NCI-H146 treated with DMSO at 0.1 percent for 48 hours (cell line): Measurements from ENCODE around the gene PTMA.
A peak's percentile ranks its signal among the peaks of the same experiment; 100 is the strongest.
"Not testable (repeated sequence)": the region's sequence is repeated elsewhere in the genome, so short reads cannot be mapped to it uniquely, and the experiment has no call there.

Experiments
- DNase-seq: peaks from one replicate; lab custom pipeline; 2025; ENCODE audit not compliant: unreplicated experiment; lab: John Stamatoyannopoulos, UW

The PTMA gene, protein sequence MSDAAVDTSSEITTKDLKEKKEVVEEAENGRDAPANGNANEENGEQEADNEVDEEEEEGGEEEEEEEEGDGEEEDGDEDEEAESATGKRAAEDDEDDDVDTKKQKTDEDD

DNA sequence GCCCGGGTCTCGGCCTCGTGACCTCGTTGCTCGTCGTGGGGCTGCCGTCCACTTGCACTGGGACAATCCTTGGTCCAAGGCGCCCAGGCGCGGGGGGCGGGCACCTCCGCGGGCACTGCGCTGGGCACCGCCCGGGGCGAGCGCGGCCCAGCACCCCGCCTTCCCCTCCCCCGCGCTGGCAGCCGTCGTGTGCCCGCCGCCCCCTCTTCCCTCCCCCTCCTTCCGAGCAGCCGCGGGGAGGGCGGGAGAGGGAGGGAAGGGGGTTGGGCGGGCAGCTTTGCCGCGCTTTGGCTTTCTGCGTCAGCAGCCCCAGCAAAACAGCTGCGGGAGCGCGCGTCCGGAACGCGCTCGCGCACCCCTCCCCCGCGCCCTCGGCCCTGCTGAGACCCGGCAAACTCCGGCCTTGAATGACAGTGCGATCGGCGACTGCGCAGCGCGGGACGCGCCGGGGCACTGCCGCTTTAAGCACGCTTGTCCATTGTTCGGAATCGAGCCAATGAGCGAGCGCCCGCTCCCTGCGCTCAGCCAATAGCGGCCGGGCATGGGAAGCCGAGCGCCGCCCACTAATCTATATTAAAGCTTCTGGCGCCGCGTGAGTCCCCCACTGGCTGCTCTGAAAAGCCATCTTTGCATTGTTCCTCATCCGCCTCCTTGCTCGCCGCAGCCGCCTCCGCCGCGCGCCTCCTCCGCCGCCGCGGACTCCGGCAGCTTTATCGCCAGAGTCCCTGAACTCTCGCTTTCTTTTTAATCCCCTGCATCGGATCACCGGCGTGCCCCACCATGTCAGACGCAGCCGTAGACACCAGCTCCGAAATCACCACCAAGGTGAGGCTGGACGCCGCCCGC, at the start of gene PTMA:
TSS of gene PTMA (plus strand) at position 599 of the 846 bp plus-strand sequence. CDS start at position 781, 182 bp downstream.
- DNase-seq: peak; percentile 93

GRCh38 chr2:231660073-231660472, 48.3 kb upstream of the PTMA start:
- not testable (repeated sequence) for DNase-seq

DNA sequence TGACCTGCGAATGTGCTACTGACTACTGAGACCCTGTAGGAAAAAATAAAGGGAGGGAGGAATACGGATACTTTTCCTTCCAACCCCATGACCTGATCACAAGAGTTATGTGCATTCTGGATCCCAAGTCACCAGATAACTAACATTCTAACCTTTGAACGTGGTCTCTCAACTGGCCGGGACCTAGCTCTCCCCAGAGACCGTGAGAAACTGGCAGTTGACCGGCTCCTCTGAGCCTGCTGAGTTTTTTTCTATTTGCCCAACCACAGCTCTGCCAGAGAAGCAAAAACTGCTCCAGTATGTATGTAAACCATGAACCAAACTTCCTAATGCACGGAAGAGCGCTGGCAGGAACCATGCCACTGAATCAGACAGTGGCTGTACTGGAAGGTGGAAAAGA, 47.5 kb upstream of the PTMA start:
- no peak for DNase-seq

DNA sequence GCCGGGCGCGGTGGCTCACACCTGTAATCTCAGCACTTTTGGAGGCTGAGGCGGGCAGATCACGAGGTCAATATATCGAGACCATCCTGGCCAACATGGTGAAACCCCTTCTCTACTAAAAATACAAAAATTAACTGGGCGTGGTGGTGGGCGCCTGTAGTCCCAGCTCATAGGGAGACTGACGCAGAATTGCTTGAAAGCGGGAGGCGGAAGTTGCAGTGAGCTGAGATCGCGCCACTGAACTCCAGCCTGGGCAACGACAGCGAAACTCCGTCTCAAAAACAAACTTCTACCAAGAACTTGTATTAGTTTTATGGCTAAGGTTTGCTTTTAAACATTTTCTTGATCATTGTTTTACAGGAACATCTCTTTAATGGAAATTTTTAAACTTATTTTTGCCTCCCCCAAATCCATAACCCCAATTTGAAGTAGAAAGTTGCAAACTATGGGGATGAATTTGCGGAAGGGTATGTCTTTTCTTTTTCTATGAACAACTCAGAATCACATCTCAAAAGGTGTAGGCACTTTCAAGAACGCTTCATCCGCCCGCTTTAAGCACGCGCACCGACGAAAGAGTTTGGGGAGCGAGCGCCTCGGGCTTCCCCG, 46.8 kb upstream of the PTMA start:
- no peak for DNase-seq

DNA sequence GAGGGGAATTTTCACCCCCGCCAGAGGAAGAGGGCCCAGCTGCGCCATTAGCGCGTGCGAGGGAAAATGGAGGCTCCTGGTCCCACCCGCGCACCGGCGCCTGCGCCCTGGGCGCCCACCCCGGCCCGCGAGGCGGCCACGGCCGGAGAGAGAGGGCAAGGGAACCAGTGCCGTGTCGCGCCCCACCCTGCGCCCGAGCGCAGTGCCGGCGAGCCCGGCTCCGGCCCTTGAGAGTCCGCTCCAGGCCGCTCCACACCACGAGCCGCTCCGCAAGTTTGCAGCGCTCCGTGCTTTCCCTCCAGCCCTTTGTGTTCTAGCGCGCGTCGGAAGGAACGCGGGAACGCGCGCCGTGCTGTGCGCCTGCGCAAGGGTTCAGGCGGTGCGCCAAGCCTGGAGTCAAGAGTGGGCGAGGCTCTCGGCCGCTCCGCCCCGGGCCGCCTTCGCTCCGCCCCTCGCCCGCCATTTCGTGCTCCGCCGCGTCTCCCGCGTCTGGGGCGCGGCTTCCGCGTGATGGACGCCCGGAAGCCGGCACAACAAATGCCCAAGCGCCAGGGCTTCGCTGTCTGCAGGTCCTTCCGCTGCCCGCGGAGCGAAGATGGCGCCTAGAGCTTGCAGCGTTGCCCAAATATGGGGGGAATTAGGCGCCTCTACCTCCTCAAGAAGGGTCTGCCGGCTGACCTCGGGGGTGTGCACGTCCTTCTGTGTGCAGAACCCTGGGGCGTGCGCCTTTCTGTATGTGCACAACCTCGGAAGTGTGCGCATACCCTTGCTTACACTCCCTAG, 46.1 kb upstream of the PTMA start:
- DNase-seq: peak; percentile 87

GRCh38 chr2:231662811-231663457, 45.4 kb upstream of the PTMA start:
- no peak for DNase-seq

DNA sequence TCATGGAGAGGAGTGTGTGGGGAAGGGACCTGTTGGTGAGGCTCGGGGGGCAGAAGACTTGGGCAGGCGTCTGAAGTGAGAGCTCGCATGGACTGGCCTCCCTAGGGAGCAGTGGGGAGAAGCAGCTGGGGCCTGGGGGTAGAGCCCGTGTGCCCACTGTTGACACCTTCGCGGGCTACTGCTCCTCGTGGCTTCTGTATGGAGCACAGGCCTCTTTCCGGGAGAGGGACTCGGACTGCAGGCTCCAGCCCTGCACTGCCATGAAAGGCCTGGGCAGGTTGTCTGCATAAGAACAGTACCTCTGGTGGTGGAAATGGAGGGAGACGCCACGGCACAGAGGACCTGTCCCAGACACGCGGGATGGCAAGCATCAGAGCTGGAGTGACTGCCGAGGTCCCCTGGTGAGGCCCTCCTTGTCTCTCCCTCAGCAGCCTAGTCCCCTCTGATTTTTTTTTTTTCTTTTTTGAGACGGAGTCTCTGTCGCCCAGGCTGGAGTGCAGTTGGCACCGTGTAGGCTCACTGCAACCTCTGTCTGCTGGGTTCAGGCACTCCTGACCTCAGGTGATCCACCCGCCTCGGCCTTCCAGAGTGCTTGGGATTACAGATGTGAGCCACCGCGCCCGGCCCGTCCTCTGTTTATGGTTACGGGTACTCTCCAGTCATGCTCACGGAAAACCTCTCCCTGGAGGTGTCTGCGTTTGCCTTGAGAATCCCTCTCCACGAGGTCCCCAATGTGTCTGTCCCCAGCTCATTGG, 44.7 kb upstream of the PTMA start:
- DNase-seq: no peak

GRCh38 chr2:231664727-231665126, 43.6 kb upstream of the PTMA start:
- DNase-seq: no peak

- no peak for DNase-seq
These were observed 42.8 kb upstream of the PTMA start for GRCh38 chr2:231665245-231666170.

DNA sequence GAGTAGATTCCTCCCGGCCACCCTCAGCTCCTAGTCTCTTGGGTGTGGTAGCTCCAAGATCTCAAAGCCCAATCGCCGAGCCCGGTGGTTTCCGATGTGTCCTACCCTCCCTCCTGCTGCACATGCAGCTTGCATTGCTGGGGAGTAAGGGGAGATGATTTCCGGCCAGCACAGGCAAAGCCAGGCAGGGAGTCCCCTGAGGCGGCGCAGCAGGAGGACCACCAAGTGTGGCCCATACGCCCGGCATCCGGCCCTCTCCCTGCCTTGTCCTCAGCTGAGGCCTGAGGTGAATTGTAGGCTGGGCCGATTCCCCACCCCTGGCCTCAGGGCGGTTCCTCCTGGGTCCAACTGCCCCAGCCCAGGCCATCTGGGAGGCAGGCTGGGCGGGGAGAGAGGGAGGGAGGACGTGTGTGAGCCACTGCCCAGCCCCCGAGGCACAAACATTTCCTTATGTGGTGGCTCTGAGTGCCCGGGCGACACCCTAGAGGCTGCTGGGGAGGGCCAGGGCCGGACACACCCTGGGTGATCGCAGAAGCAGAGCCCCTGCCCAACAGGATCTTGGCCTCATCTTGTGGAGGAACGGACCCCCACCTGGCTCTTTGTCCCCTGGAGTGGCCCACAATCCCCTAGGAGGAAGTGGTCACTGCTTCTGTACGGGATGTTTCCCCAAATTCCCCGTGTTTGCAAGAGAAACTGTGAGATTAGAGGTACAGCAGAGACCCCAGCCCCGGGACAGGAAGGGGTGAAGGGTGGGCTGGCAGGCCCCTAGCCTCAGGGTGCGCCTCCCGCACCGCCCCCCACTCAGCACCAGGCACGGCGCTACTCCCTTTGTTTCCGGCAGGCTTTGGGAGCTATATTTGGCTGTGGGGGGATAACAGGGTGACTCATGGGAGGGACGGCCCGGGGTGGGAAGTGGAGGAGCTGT, 41.9 kb upstream of the PTMA start:
- DNase-seq: peak; percentile 90

DNA sequence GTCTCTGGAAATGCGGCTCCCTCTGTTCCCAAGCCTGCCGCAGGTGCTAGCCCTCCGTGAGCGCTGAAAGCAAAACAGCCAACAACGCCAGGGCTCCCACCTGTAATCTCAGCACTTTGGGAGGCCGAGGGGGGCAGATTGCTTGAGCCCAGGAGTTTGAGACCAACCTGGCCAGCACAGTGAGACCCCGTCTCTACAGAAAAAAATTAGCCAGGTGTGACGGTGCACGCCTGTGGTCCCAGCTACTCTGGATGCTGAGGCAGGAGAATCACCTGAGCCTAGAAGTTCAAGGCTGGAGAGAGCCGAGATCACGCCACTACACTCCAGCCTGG, 41.3 kb upstream of the PTMA start:
- DNase-seq: peak; percentile 37

- no peak for DNase-seq
These were observed 40.8 kb upstream of the PTMA start for GRCh38 chr2:231667496-231667895.

GRCh38 chr2:231668981-231669380, 39.3 kb upstream of the PTMA start:
- no peak for DNase-seq

DNA sequence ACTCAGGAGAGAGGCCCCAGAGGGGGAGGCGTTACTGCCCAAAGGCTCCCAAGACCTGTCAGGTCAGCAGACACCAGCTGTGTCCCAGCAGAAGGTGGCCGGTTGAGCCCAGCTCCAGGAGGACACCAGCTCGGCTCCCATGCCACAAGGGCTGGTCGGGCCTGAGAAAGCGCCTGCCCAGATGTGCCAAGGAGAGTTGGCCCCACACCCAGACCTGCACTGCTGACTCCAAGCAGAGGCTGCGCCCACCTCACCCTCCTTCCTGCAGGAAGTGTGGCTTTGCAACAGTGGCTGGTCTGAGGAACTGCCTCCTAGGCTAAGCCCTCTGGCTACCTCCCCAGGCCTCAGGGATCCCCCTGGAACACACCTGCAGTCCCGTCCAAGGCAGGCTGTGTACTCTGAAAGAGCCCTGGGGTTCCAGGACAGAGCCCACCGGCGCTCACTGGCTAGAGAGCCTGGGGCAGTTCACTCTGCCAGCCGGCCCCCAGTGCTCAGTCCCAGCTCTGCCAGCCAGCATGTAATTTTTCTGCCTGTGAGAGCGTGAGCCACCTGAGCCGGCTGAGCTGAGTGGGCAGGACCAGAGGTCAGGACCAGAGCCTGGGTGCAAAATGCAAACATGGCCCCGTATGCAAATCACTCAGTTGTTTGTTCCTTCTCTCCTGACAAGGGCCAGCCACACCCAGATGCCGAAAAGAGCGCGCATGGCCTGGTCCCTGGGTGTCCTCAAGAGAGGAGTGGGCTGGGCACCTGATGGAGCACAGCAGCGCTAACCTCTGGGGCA, 36.9 kb upstream of the PTMA start:
- DNase-seq: no peak

DNA sequence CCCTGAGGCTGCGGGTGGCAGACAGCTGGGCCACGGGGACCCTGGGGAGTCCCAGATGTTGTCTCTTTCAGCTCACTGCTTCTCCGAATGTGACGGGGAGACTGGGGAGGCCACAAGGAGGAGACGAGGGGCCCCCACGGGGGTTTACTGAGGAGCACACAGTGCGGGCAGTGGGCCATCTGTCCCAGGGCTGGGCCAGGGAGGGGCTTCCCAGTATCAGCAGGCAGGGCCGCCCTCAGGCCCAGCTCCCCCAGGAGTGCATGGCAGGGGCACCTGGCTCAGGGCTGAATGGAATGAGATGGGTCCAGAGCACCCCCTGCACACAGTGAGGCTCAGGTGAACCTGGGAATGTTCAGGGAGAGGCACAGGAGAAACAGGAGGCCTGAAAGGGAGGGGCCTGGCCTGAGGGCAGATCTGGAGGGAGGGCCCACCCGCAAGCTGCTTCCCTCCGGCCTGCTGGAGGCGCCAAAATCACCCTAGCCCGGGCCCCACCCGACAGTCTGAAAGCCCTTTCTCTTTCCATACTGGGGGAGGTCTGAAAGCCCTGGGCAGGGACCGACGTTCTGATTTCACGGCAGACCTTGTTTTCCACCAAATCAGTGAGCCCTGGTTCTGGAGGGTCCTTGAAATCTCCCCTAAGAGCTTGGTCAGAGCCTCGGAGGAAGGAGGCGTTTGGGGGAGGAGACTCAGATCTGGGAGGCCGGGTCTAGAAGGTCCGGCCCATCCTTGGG, 35.5 kb upstream of the PTMA start:
- no peak for DNase-seq

GRCh38 chr2:231673348-231673770, 35.0 kb upstream of the PTMA start:
- peak; percentile 43 for DNase-seq
